GM21381 (cell line): ENCODE results near the gene ARX.

Experiments
- ATAC-seq: cut with Tn5 transposase; IDR thresholded peaks from one replicate; pipeline ENCODE4 v1.9.1; 2021; ENCODE audit warnings: mild to moderate bottlenecking, moderate library complexity; ENCODE audit not compliant: unreplicated experiment

ARX gene

DNA sequence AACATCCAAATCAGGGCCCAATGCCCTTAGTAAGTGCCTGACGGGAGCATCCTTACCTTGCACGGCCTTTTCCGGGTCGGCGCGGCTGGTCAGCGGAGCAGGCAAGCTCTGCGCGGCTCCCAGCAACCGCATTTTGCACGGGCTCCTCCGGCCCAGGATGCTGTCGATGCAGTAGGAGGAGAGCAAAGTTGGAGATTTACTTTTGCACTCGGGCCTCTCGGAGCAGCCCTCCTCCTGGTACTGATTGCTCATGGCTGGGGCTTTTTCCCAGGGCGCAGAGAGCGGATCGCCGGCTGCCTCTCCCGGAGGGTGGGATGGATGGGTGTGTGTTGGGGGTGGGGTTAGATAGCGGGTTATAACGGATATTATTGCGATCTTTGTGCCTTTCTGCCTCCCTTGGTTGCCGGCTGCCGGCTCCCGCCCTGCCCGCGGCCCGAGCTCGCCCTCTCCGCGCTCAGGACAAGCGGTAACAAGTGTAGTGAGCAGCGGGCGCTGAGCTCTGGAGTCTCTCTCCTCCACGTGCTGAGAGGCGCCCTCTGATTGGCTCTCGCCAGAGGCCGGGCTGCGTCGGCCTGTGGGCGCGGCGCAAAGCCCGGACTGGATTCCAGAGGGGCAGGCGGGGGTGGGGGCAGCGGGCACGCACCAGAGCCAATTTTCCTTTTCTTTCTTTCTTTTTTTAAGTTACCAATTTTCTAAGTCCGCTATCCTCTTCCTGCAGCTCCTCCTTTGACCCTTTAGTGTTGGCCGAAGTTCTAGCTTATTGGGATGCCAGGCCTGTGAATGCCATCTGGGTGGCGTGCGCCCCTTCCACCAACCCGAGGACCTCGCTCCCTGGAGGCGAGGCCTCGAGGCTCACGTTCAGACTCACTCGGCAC lies at the start of gene ARX:
ARX (minus strand) TSS at position 480 of the 875 bp plus-strand sequence; CDS start at position 252, 228 bp downstream.
- peak; percentile 56 for ATAC-seq

DNA sequence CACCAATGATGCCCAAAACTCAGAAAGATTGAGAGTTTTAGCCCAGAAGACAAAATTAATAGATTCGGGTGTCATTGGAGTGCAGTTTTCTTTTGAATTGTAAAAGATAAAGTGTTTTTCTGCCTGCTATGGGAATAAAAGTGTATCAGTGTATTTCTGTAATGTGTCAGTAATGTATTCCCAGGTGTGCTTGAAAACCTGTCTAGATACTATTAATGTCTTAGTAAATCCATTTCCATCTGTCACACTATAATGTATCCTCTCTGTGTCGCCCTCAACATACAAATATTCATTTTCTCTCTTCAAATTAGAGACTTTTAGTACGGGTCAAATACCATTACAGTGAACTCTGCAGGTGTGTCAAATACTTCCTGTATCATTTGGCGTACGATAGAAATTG lies 43.5 kb upstream of the ARX start:
- ATAC-seq: no peak

DNA sequence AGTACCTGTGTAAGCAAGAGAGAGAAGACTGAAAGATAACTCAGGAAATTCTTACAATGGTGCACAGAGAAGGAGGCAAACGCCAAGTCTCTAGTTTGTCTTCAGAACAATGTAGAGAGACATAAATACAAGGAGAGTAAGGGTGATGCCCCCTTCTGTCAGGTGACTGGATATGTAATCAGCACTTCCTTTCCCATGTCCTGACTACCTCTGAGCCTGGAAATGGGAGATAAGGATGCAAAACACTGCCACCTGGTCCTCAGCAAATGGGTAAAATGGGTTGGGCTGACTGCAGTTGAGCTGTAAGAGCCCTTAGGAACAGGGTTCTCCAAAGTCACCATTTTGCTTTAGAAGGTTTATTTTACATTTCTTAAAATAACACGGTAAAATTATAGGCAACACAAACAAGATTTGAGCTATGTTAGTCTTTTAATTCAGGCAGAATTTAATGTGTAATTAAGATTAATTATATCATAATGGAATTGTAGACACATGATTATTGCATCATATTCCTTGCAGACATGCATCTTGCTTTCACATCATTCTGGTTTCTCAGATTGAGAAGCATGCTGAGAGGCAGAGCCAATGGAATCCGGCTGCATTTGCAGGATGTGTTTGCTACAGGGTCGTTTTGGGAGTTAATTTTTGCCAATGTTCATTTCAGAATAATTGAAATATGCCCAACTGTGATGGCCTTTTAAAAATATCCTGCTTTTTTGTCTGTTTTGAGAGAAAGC lies 37.2 kb upstream of the ARX start:
- ATAC-seq: no peak

DNA sequence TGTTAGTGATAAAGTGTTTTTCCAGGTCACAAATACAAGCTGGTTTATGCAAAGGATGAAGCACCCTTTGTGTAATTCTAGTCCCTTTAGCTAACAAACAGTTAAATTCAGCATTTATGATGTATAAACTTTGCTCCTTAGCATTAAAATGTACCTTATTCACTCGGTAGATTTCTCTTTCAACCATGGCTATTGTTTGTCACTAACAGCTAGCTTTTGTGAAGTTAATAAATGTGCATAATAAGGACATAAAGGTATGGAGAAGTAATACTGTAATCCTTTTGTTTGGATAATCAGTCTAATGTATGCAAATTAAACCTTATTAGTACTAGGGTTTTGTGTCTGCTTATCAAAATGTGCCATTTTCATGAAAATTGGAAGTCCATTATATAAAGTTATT lies 34.2 kb upstream of the ARX start:
- ATAC-seq: no peak

DNA sequence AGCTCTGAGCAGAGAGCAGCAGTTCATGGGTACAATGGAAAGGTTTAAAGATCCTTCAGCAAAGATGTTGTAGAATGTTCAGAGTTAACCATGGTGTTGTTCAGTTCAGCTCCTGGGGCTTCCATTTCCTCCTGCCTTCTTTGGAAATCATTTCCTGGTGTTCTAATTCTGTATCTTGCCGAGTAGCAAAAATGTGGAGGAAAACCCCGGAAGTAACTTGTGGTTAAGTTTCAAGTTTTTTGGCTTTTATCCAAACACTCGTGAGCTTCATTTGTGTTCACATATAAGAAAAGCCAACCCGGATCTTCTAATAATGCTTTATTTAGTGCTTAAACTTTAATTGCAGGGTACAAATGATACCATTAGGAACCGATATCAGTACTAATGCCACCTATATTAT lies 33.6 kb upstream of the ARX start:
- no peak for ATAC-seq

DNA sequence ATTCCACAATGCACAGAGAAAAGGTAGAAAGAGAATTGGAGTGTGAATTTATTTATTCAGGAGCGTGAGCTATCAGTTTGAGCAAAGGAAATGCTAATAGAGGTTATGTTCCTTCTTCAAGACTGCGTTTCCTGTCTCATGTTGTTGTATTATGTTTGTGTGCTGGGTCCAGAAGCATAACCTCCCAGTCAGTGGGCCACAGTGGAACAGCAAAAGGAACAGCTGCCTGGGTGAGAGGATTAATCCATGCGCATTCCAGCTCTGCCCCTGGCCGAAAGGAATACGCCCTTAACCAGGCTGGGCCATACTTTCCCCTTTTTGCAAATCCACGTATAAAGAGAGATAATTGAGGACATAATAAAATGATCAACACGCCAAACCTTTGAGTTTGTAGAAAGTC lies 32.4 kb upstream of the ARX start:
- no peak for ATAC-seq

DNA sequence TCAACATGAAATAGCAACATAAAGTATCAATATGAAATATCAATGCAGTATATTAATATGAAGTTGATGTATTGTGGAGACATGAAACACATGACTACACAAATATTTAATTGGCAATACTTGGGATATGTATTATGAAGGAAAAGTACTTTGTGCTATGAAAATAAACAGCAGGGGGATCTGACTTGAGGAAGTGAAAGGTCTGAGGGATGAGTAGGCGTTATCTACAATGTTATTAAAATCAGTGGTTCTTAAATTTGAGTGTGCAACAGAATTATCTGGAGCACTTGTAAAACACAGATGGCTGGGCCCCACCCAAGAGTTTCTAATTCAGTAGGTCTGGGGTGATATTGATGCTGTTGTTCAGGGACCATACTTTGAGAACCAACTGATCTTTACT lies 27.4 kb upstream of the ARX start:
- no peak for ATAC-seq

DNA sequence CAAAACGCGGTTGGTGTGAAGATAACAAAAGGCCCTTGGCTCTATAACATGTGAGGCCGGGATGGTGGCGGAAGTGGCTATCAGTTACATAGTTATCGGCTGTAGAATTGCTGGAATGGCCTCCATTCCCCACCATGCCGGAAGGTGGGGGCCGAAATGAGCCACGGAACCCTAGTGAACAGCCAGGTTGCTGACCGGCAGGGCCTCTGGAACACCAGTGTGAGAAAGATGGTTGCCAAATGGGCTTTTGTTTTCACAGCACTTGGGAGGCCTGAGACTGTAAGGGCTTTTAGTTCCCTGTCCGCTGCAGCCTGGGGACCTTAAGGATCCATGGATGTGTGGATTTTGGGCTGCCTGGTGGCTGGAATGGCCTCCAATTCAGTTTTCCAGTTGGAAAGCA lies 23.3 kb upstream of the ARX start:
- no peak for ATAC-seq

DNA sequence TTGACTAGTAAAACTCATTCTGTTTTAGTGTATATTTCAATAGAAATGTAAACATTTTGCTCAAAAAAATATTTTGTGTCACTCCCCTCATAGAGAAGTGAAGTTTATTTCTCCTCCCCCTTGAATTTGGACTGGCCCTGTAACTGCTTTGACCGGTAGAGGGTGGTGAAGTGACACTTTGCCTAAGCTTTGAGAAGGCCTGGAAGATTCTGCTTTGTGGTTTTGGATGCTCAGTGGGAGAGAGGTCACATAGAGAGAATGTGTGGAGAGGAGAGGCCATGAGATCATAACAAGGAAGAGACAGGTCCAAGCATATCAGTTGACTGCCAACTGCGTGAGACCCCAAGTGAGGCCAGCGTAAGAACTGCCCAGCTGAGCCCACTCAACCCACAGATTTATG lies 19.1 kb upstream of the ARX start:
- no peak for ATAC-seq

DNA sequence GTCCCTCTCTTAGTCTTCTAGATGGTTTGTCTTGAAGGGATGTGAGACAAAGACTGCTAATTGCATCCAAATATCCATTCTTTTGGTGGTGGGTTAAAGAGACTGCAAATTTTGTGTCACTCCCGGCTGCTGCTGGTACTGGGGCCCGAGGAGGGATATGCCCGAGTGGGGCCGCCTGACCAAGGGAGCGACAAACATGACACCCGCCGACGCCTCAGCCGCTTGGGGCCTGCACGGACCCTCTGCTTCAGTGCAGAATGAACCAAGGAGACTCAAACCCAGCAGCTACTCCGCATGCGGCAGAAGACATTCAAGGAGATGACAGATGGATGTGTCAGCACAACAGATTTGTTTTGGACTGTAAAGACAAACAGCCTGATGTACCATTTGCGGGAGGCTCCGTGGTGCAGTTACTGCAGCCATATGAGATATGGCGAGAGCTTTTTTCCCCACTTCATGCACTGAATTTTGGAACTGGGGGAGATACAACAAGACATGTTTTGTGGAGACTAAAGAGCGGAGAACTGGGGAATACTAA lies 13.6 kb upstream of the ARX start:
- ATAC-seq: no peak

DNA sequence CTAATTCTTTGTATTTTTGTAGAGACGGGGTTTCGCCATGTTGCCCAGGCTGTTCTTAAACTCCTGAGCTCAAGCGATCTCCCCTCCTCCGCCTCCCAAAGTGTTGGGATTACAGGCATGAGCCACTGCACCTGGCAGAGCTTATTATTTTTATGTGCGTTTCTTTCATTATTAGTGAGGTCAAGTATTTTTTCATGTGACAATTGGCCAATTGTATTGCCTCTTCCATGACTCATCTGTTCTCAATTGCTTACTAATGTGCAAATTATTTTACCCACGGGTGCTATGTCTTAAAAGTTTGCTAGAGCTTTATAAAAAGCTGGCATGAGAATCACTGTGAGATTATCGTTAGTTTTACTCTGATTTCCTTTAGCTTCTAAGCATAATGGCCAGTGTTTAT lies 13.0 kb upstream of the ARX start:
- no peak for ATAC-seq

DNA sequence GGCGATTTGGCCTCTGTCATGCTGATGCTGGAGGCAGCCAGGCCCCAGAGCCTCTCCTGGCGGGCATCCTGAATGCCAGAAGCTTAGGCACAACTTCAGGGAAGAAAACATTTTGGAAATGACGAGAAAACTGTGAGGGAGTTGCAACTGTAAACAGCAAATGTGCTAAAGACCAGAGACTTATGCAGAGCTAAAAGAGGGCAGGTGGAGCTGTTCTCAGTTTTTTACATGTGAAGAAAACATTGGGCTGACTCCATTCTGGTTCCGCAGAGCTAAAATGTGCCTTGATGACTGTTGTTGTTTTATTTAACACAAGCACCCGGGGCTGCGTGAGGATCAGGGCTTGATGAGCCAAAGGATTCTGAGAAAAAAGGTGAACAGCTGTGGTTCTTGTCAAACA lies 10.8 kb upstream of the ARX start:
- no peak for ATAC-seq

DNA sequence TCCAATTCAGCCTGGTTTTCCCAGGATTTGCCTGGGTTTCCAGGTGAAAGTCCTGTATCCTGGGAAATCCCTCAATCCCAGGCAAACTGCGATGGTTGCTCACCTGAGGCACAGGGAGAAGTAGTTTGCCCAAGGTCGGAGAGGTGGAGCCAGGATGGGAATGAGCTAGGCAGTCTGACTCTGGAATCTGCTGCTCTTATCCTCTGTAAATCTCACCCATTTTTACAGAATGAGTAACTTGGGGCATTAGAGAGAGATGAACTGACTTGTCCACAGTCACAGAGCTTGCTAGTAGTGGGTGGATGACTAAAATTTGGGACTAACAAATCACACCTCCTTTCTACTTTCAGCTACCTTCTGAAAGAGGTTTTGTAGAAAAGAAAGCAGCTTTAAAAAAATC lies 9.8 kb upstream of the ARX start:
- ATAC-seq: no peak

DNA sequence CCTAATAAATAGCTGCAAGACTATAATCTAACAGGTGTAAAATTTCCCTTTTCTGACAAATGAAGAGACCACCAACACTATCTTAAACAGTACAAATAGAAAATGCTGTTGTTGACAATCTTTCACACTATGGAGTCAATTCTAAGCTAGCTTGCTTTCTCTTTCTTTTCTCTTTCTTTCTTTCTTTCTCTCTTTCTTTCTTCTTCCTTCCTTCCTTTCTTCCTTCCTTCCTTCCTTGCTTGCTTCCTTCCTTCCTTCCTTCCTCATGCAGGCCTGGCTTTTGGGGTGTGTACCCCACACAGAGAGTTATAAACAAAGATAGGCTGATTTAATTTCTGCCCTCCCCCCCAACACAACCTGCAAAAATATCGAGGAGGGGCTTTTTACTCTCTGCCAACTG lies 8.1 kb upstream of the ARX start:
- ATAC-seq: no peak

DNA sequence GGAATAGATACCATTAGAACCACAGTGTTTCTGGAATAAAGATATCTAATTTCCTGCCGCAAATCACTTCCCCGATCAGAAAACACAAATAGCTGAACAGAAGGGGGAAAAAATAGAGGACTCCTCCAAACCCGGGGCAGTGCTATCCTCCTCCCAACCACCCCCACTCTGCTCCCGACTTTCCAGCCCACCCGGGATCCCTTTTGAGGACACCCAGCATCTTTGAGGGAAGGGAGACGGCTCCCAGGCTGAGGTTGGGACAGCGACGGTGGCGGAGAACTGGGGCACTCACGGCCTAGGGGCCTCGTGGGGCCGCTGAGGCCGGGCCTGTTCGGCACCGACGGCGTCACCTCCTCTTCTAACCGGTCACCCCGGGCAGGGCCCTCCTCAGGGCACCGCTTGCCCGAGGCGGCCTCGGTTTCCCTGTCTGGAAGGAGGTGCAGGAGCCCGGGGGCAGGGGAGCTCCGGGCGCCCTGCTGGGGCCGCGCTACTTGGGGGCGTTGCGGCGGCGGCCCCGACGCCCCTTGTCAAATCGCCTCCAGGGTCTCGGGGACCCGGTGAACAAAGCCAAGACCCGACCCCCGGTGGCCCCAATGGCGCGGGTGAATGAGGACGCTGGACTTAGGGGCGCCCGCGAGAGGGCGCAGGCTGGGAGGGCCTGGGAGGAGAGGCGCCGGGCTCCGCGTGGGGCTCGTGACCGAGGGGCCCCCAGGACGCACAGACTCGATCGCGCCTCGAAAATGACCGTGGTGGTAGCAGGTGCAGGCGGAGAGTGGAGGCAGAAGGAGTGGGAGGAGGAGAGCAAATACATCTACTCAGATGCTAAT lies 6.9 kb upstream of the ARX start:
- ATAC-seq: no peak

DNA sequence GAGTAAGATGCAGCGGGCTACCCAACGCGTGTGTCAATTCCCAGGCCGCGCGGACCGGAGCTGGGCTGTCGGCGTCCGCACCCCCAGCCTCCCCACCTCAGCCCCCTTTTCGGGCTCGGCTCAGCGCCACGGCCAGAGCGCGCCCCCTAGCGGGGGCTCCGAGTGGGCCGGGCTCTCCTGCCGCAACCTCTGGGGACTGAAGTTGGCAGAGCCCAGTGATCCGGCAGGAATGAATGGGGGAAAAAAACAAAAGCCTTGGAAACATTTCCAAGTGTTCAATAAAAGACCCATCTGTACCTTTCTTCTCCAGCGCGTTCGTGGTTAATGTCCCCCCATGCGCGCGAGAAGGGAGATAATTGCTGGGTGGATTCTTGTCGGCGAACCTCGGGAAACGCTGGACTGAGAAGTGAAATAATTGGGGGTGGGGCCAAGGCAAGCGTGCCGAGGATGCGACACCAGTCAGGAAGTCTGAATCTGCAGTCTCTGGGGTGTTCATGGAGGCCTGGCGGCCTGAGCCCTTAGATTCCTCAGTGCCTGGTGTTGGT lies 5.2 kb upstream of the ARX start:
- no peak for ATAC-seq

DNA sequence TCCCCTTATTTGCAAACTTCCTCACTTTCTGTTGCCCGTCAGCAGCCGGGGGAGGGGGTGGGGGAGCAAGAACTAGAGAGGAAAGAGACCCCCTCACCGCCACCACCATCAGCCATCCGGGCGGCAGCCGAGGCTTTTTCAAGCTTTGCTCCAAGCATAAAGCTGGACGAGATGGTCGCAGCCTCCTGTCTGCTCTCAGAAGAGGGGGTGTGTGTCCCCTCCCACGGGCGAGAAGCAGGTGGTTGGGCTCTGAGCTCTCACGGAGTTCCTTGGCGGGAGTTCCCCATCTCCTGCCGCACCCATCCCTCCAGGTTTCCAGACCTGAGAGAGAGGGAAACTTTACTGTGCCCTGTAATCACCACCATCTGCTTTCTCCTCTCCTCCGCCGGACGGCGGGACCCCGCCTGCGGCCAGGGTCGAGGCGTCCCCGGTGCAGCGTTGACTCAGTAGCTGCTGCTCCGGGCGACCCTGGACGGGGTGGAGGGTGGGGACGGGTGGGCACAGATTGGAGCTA lies 4.7 kb upstream of the ARX start:
- ATAC-seq: no peak

DNA sequence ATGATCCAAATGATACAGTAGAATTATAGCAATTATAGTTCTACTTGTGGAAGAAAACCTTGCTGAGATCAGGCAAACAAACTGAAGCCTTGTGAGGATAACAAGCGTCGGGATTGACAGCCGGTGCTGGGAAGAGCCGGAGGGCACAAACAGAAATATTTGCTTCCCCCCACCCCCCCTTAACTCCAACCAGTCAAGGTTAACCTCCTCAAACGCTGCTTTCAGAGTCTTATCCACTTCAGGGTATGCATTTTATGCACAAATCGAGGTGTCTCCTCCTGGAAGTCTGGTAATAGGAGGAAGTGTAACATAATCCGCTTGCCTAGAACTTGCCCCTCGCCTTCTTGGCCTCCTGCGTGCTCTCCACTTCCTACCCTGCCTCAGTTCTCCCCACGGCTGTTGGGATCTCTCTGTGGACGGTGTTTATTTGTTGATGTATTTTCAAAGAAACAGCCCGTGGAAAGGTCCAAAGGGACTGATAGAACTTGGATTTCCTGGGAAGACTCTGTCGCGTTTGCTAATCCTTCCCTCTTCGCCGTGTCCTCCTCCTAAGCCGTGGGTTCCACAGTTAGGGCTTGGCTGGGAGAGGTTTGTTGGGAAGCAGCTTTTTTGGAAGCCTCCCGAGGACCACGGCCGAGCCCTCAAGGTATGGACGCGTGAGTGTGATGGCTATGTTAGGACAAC lies 4.1 kb upstream of the ARX start:
- no peak for ATAC-seq

DNA sequence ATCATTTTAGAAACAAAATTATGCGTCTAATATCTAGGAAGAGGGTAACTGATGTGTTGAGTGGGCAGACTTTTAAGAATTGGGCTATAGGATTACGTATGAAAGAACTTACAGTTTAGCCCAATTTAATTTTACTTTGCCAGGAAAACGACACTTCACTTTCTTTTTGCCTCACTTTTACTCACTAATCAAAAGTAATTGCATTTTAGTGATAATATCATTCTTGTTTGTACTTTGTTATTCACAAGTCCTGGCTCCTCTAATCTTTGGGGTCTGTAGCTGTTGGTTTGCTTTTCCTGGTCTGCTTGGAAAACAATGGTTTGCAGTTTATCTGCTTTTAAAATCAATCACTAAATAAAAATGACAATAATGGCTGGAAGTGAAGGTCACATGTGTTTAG lies 2.9 kb upstream of the ARX start:
- ATAC-seq: no peak

DNA sequence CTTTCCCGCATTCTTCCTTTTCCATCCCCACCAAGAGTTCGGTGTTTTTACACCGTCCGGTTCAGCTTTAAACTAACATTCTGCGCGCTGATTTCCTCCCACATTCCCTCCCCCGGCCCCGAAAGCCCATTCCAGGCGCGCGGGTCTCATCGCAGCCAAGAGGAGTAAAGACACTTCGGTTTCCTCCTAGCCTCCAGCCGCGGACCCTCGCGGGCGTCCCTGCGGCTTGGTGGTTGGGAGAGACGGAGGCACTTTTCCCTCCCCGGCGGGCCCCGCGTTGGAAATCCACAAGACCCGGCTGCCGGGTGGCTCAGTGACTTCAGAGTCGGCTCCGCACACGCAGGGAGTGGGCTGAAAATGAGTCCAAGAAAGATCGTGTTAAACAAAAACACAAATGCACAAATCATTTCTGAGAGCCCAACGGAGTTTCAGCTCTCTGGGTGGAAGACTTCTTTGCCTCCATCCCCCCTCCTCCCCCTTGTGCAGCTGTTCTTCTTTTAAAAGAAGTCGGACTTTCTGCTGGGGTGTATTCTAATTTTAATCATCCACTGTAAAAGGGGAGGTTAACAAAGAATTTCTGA lies 2.0 kb upstream of the ARX start:
- ATAC-seq: no peak
